SK-N-SH treated with all-trans-retinoic acid at 6 μM for 48 hours (cell line): ENCODE results near the gene FAM3D.

ENCODE experiments used
- ATAC-seq: fragments of 200-7000 bp; cut with Tn5 transposase; 3 replicates; pipeline ENCODE4 v1.9.1; 2020; ENCODE audit warnings: mild to moderate bottlenecking, moderate library complexity
- ESRRG ChIP-seq: fragments of 250-450 bp; sonication (Bioruptor Pico); IDR thresholded peaks from 2 replicates; pipeline ENCODE4 v1.6.1; 2021; ENCODE audit warnings: mild to moderate bottlenecking
- GLIS3 ChIP-seq: fragments of 250-450 bp; sonication (Bioruptor Pico); IDR thresholded peaks from 2 replicates; pipeline ENCODE4 v1.5.0; 2020; ENCODE audit warnings: mild to moderate bottlenecking, moderate library complexity
- TOX ChIP-seq: fragments of 250-450 bp; sonication (Bioruptor Pico); IDR thresholded peaks from 2 replicates; pipeline ENCODE4 v1.8.0; 2021; ENCODE audit warnings: mild to moderate bottlenecking, moderate library complexity, borderline replicate concordance
- ZFP30 ChIP-seq: fragments of 450-650 bp; formaldehyde crosslinking; IDR thresholded peaks from 2 replicates; pipeline ENCODE4 v1.5.0; 2022; ENCODE audit warnings: mild to moderate bottlenecking, moderate library complexity
- TF ChIP-seq, protein P1 (sequence below): fragments of 250-450 bp; sonication (Bioruptor Pico); IDR thresholded peaks from 2 replicates; pipeline ENCODE4 v1.8.0; 2021; ENCODE audit warnings: low read depth, mild to moderate bottlenecking, moderate library complexity, borderline replicate concordance

The FAM3D gene

GRCh38 chr3:58585005-58585786 lies 81.4 kb downstream of the FAM3D start:
- peak; percentile 99 for ATAC-seq
- TF ChIP-seq TOX (CRISPR knock-in tag) (no peak), GLIS3 (no peak), ESRRG (no peak)
- TF ChIP-seq, all 23 proteins: peak for 0

GRCh38 chr3:58584690-58585004 lies 81.9 kb downstream of the FAM3D start:
- TF ChIP-seq, protein P1, sequence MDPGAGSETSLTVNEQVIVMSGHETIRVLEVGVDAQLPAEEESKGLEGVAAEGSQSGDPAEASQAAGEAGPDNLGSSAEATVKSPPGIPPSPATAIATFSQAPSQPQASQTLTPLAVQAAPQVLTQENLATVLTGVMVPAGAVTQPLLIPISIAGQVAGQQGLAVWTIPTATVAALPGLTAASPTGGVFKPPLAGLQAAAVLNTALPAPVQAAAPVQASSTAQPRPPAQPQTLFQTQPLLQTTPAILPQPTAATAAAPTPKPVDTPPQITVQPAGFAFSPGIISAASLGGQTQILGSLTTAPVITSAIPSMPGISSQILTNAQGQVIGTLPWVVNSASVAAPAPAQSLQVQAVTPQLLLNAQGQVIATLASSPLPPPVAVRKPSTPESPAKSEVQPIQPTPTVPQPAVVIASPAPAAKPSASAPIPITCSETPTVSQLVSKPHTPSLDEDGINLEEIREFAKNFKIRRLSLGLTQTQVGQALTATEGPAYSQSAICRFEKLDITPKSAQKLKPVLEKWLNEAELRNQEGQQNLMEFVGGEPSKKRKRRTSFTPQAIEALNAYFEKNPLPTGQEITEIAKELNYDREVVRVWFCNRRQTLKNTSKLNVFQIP (CRISPR knock-in tag), result no peak
- TF ChIP-seq ZFP30 (CRISPR knock-in tag), result no peak
- ATAC-seq, result no peak
